Neural progenitor cell (in vitro differentiated cells): ENCODE results near the gene CGN. TPM values are rescaled to one million over a fixed set of nuclear protein-coding genes. Genes with fewer than 3 reads are reported as not detected.
"Not testable (repeated sequence)": the region's sequence is repeated elsewhere in the genome, so short reads cannot be mapped to it uniquely, and the experiment has no call there.

Experiments
- DNase-seq: peaks from one replicate; pipeline ENCODE4 v3.0.0-alpha.2; 2016; ENCODE audit warnings: low spot score
- H2AFZ ChIP-seq: fragments of 200-600 bp; sonication (generic); replicated peaks from 2 replicates; pipeline ENCODE4 v1.6.1; 2016; ENCODE audit warnings: antibody characterized with exemption
- H3F3A ChIP-seq: fragments of 200-600 bp; sonication (generic); 2 replicates; pipeline ENCODE4 v1.6.1; 2016; ENCODE audit warnings: antibody characterized with exemption, low read depth
- H3K27ac ChIP-seq: fragments of 200-600 bp; sonication (generic); 2 replicates; pipeline ENCODE4 v1.5.1; 2016; ENCODE audit warnings: mild to moderate bottlenecking
- H3K27me3 ChIP-seq: fragments of 200-600 bp; sonication (generic); 2 replicates; pipeline ENCODE4 v1.6.1; 2016; ENCODE audit warnings: mild to moderate bottlenecking, moderate library complexity
- H3K36me3 ChIP-seq: fragments of 200-600 bp; sonication (generic); 2 replicates; pipeline ENCODE4 v1.5.1; 2016
- H3K4me1 ChIP-seq: fragments of 200-600 bp; sonication (generic); 2 replicates; pipeline ENCODE4 v1.6.1; 2016; ENCODE audit warnings: mixed run types
- H3K4me2 ChIP-seq: fragments of 200-600 bp; sonication (generic); 2 replicates; pipeline ENCODE4 v1.6.1; 2016
- H3K4me3 ChIP-seq: fragments of 200-600 bp; sonication (generic); 2 replicates; pipeline ENCODE4 v1.5.1; 2016
- H3K79me2 ChIP-seq: fragments of 200-600 bp; sonication (generic); 2 replicates; pipeline ENCODE4 v1.6.1; 2016; ENCODE audit warnings: low read depth
- H3K9ac ChIP-seq: fragments of 200-600 bp; sonication (generic); 2 replicates; pipeline ENCODE4 v1.6.1; 2016
- H3K9me3 ChIP-seq: fragments of 200-600 bp; sonication (generic); 2 replicates; pipeline ENCODE4 v1.5.1; 2016; ENCODE audit warnings: low read depth
- H4K20me1 ChIP-seq: fragments of 200-600 bp; sonication (generic); 2 replicates; pipeline ENCODE4 v1.6.1; 2016; ENCODE audit warnings: low read depth
- H3K27ac Mint-ChIP-seq: 3 replicates; pipeline ENCODE4 v1.8.0; 2021; ENCODE audit warnings: mixed read lengths
- H3K27me3 Mint-ChIP-seq: 2 replicates; pipeline ENCODE4 v1.8.0; 2022; ENCODE audit warnings: low read depth, mild to moderate bottlenecking, inconsistent platforms, moderate library complexity, mixed read lengths; ENCODE audit not compliant: insufficient read depth
- H3K36me3 Mint-ChIP-seq: 3 replicates; pipeline ENCODE4 v1.8.0; 2021; ENCODE audit warnings: mixed read lengths
- H3K4me1 Mint-ChIP-seq: 3 replicates; pipeline ENCODE4 v1.8.0; 2021; ENCODE audit warnings: mixed read lengths
- H3K4me3 Mint-ChIP-seq: 3 replicates; pipeline ENCODE4 v1.8.0; 2021; ENCODE audit warnings: mild to moderate bottlenecking, moderate library complexity, mixed read lengths
- H3K9me3 Mint-ChIP-seq: 3 replicates; pipeline ENCODE4 v1.8.0; 2020; ENCODE audit warnings: mixed read lengths
- EZH2 ChIP-seq: fragments of 200-600 bp; sonication (generic); IDR thresholded peaks from 2 replicates; pipeline ENCODE4 v1.6.1; 2017; ENCODE audit warnings: antibody characterized with exemption, mild to moderate bottlenecking, moderate library complexity
- EZH2phosphoT487 ChIP-seq: fragments of 200-600 bp; sonication (generic); IDR thresholded peaks from 2 replicates; pipeline ENCODE4 v1.6.1; 2017; ENCODE audit warnings: antibody characterized with exemption
- total RNA-seq: library from RNA; depleted of rRNA; stranded (reverse); fragments of >200 nt; gene quantifications from 2 replicates; pipeline ENCODE4 v1.2.3, GENCODE V29; 2015; ENCODE audit warnings: low replicate concordance
- TF ChIP-seq, protein P1 (sequence below): fragments of 200-600 bp; sonication (generic); IDR thresholded peaks from 2 replicates; pipeline ENCODE4 v1.5.1; 2017; ENCODE audit warnings: antibody characterized with exemption, mild to moderate bottlenecking

Gene CGN
- total RNA-seq, 1 donor from 2014 or later, result 5.4 TPM

DNA sequence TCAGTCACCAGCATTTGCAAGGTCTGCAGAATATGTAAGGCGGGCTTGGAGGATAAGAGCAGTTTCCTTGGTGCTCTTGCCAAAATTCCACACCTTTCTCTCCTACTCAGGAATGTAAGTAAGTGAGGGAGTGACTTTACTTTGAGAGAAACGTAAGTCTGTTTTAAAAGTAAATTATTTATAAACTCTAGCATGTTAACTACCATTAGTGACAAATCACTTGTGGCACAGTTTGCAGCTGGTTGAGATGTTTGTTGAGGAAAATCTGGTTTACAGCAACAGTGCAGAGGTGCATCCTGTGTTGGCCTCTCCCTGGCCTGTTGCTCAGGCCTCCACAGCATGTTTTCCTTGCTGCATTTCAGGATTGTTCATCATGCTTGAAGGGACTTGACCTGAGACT lies 8.5 kb downstream of the CGN start:
- Histone ChIP-seq H3K27ac (no peak overlapping the region), H4K20me1 (no peaks in the 10 kb centered on the region), H3K9ac (no peak overlapping the region), H3F3A (no peaks in the 10 kb centered on the region), H3K4me1 (peaks cover 3% of the 10 kb centered on the region), H3K36me3 (no peaks in the 10 kb centered on the region), H3K9me3 (no peaks in the 10 kb centered on the region), H3K27me3 (no peaks in the 10 kb centered on the region), H2AFZ (no peak overlapping the region), H3K4me3 (no peak overlapping the region), H3K4me2 (no peak overlapping the region), H3K79me2 (peaks cover 15% of the 10 kb centered on the region)
- Mint-ChIP-seq H3K27me3 (peaks cover 14% of the 10 kb centered on the region), H3K9me3 (no peaks in the 10 kb centered on the region), H3K4me1 (no peaks in the 10 kb centered on the region), H3K4me3 (no peak overlapping the region), H3K36me3 (peaks cover 6% of the 10 kb centered on the region), H3K27ac (no peak overlapping the region)
- TF ChIP-seq EZH2, result no peak
- no peak for TF ChIP-seq EZH2phosphoT487
- TF ChIP-seq, protein P1, sequence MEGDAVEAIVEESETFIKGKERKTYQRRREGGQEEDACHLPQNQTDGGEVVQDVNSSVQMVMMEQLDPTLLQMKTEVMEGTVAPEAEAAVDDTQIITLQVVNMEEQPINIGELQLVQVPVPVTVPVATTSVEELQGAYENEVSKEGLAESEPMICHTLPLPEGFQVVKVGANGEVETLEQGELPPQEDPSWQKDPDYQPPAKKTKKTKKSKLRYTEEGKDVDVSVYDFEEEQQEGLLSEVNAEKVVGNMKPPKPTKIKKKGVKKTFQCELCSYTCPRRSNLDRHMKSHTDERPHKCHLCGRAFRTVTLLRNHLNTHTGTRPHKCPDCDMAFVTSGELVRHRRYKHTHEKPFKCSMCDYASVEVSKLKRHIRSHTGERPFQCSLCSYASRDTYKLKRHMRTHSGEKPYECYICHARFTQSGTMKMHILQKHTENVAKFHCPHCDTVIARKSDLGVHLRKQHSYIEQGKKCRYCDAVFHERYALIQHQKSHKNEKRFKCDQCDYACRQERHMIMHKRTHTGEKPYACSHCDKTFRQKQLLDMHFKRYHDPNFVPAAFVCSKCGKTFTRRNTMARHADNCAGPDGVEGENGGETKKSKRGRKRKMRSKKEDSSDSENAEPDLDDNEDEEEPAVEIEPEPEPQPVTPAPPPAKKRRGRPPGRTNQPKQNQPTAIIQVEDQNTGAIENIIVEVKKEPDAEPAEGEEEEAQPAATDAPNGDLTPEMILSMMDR, result no peak
- no peak for DNase-seq

GRCh38 chr1:151520359-151520758 lies 9.2 kb downstream of the CGN start:
- peaks cover 3% of the 10 kb centered on the region for H3K4me1 ChIP-seq
- H3K9me3 ChIP-seq, result no peaks in the 10 kb centered on the region
- no peaks in the 10 kb centered on the region for H4K20me1 ChIP-seq
- H3K4me2 ChIP-seq, result no peak overlapping the region
- DNase-seq, result no peak
- no peak overlapping the region for H3K27ac ChIP-seq
- H3K4me1 Mint-ChIP-seq, result no peaks in the 10 kb centered on the region
- H2AFZ ChIP-seq, result no peak overlapping the region
- peak overlapping the region; percentile 6 for H3K4me3 Mint-ChIP-seq
- no peak overlapping the region for H3K9ac ChIP-seq
- H3F3A ChIP-seq, result no peaks in the 10 kb centered on the region
- H3K9me3 Mint-ChIP-seq, result no peaks in the 10 kb centered on the region
- H3K4me3 ChIP-seq, result no peak overlapping the region
- H3K27ac Mint-ChIP-seq, result no peak overlapping the region
- H3K27me3 ChIP-seq, result no peaks in the 10 kb centered on the region
- peaks cover 14% of the 10 kb centered on the region for H3K27me3 Mint-ChIP-seq
- TF ChIP-seq EZH2phosphoT487 (no peak), EZH2 (no peak)
- TF ChIP-seq, protein P1, result no peak
- peaks cover 6% of the 10 kb centered on the region for H3K36me3 Mint-ChIP-seq
- H3K36me3 ChIP-seq, result no peaks in the 10 kb centered on the region
- H3K79me2 ChIP-seq, result peaks cover 8% of the 10 kb centered on the region

GRCh38 chr1:151522427-151522826 lies 11.2 kb downstream of the CGN start:
- not testable (repeated sequence) for H3K9ac ChIP-seq, H3K36me3 ChIP-seq, H2AFZ ChIP-seq, H3K36me3 Mint-ChIP-seq, H3K79me2 ChIP-seq, H3K4me1 ChIP-seq, DNase-seq, H3K27ac Mint-ChIP-seq, H3K4me3 ChIP-seq, H3K4me3 Mint-ChIP-seq, H3K27ac ChIP-seq, H3K9me3 Mint-ChIP-seq, H3K9me3 ChIP-seq, H3K27me3 ChIP-seq, H3K4me2 ChIP-seq, H3K4me1 Mint-ChIP-seq, H4K20me1 ChIP-seq, H3F3A ChIP-seq
- H3K27me3 Mint-ChIP-seq, result peaks cover 13% of the 10 kb centered on the region

DNA sequence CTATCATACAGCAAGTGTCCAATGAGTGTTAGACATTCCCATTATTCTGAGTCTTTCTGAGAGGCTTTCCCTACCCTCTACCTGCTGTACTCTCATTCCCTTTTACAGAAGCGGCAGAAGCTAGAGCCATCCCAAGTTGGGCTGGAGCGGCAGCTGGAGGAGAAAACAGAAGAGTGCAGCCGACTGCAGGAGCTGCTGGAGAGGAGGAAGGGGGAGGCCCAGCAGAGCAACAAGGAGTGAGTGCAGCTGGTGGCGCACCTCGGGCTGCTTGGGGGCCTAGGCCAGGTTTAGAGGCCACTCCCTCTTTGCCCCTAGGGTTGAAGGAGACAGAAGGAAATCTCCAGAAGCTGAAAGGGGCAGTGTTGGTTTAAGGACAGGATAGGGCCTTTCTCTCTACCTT lies 12.1 kb downstream of the CGN start:
- no peaks in the 10 kb centered on the region for H3K4me1 ChIP-seq
- no peak for DNase-seq
- no peaks in the 10 kb centered on the region for H3K27me3 ChIP-seq
- H3F3A ChIP-seq, result no peaks in the 10 kb centered on the region
- H3K36me3 Mint-ChIP-seq, result peaks cover 9% of the 10 kb centered on the region
- H3K27me3 Mint-ChIP-seq, result peaks cover 13% of the 10 kb centered on the region
- H3K36me3 ChIP-seq, result no peaks in the 10 kb centered on the region
- peak overlapping the region; percentile 57 for H3K27ac Mint-ChIP-seq
- no peak for TF ChIP-seq EZH2phosphoT487
- TF ChIP-seq, protein P1, result no peak
- no peak for TF ChIP-seq EZH2
- H3K9me3 ChIP-seq, result no peaks in the 10 kb centered on the region
- no peaks in the 10 kb centered on the region for H3K79me2 ChIP-seq
- H4K20me1 ChIP-seq, result no peaks in the 10 kb centered on the region
- no peak overlapping the region for H3K9ac ChIP-seq
- H3K4me3 ChIP-seq, result no peak overlapping the region
- no peak overlapping the region for H3K27ac ChIP-seq
- no peak overlapping the region for H3K4me3 Mint-ChIP-seq
- no peak overlapping the region for H3K4me2 ChIP-seq
- H2AFZ ChIP-seq, result no peak overlapping the region
- H3K4me1 Mint-ChIP-seq, result no peaks in the 10 kb centered on the region
- H3K9me3 Mint-ChIP-seq, result no peaks in the 10 kb centered on the region
